ENCODE measurements around the gene NIPAL4.

NIPAL4 gene

GRCh38 chr5:157456301-157456700, 3.7 kb upstream of the NIPAL4 start:
- TF ChIP-seq EZH2phosphoT487 (IDR thresholded peaks at IDR 0.05; ENCODE audit: borderline replicate concordance, low read length) (no peak), CTCF (IDR thresholded peaks at IDR 0.05; ENCODE audit: low read depth, low read length, poor library complexity, severe bottlenecking) (no peak)
- Histone ChIP-seq H3K79me2 (ENCODE audit: control insufficient read depth, low read length) (no peaks in the 10 kb centered on the region), H3K27me3 (ENCODE audit: control insufficient read depth, low read length) (peaks cover 11% of the 10 kb centered on the region), H3K9me2 (replicated peaks; ENCODE audit: control insufficient read depth, low read length) (no peaks in the 10 kb centered on the region), H3K9me3 (ENCODE audit: control insufficient read depth, insufficient read depth, low read length) (no peaks in the 10 kb centered on the region), H3K4me1 (ENCODE audit: control insufficient read depth, low read length) (peaks cover 39% of the 10 kb centered on the region), H3K4me3 (ENCODE audit: low read length) (no peak overlapping the region), H4K20me1 (ENCODE audit: control insufficient read depth, insufficient read depth, low read depth, low read length) (no peaks in the 10 kb centered on the region), H3K4me2 (ENCODE audit: low read length) (no peak overlapping the region), H3K36me3 (ENCODE audit: control insufficient read depth, low read length) (no peaks in the 10 kb centered on the region), H3F3A (ENCODE audit: control insufficient read depth, insufficient read depth) (peaks cover 11% of the 10 kb centered on the region; the same call in 1 of the 2 replicates), H3K27ac (ENCODE audit: low read depth, low read length) (no peak overlapping the region)

- Histone ChIP-seq H3K4me3 (ENCODE audit: low read length) (no peak overlapping the region), H3K27ac (ENCODE audit: low read depth, low read length) (no peak overlapping the region; the same call in 1 of the 2 replicates)
Observed at GRCh38 chr5:157457391-157457790, 2.6 kb upstream of the NIPAL4 start.

GRCh38 chr5:157458835-157459234, 1.2 kb upstream of the NIPAL4 start:
- Histone ChIP-seq H4K20me1 (ENCODE audit: control insufficient read depth, insufficient read depth, low read depth, low read length) (no peaks in the 10 kb centered on the region), H3K79me2 (ENCODE audit: control insufficient read depth, low read length) (no peaks in the 10 kb centered on the region), H3K4me2 (ENCODE audit: low read length) (peak overlapping the region; percentile 52; the same call in 1 of the 2 replicates), H3K4me1 (ENCODE audit: control insufficient read depth, low read length) (peaks cover 39% of the 10 kb centered on the region), H3K9me2 (replicated peaks; ENCODE audit: control insufficient read depth, low read length) (no peaks in the 10 kb centered on the region), H3K4me3 (ENCODE audit: low read length) (no peak overlapping the region), H3K27ac (ENCODE audit: low read depth, low read length) (no peak overlapping the region), H3F3A (ENCODE audit: control insufficient read depth, insufficient read depth) (peaks cover 11% of the 10 kb centered on the region; the same call in 1 of the 2 replicates), H3K27me3 (ENCODE audit: control insufficient read depth, low read length) (peaks cover 11% of the 10 kb centered on the region), H3K36me3 (ENCODE audit: control insufficient read depth, low read length) (no peaks in the 10 kb centered on the region), H3K9me3 (ENCODE audit: control insufficient read depth, insufficient read depth, low read length) (no peaks in the 10 kb centered on the region)
- TF ChIP-seq CTCF (IDR thresholded peaks at IDR 0.05; ENCODE audit: low read depth, low read length, poor library complexity, severe bottlenecking) (no peak), EZH2phosphoT487 (IDR thresholded peaks at IDR 0.05; ENCODE audit: borderline replicate concordance, low read length) (no peak)

More at GRCh38 chr5:157457391-157457790, 2.6 kb upstream of the NIPAL4 start:
- Histone ChIP-seq H3K27me3 (ENCODE audit: control insufficient read depth, low read length) (peaks cover 11% of the 10 kb centered on the region), H3K4me2 (ENCODE audit: low read length) (peak overlapping the region; percentile 52; the same call in 1 of the 2 replicates), H3F3A (ENCODE audit: control insufficient read depth, insufficient read depth) (peaks cover 11% of the 10 kb centered on the region; the same call in 1 of the 2 replicates), H3K9me3 (ENCODE audit: control insufficient read depth, insufficient read depth, low read length) (no peaks in the 10 kb centered on the region), H3K36me3 (ENCODE audit: control insufficient read depth, low read length) (no peaks in the 10 kb centered on the region), H3K4me1 (ENCODE audit: control insufficient read depth, low read length) (peaks cover 39% of the 10 kb centered on the region), H4K20me1 (ENCODE audit: control insufficient read depth, insufficient read depth, low read depth, low read length) (no peaks in the 10 kb centered on the region), H3K9me2 (replicated peaks; ENCODE audit: control insufficient read depth, low read length) (no peaks in the 10 kb centered on the region), H3K79me2 (ENCODE audit: control insufficient read depth, low read length) (no peaks in the 10 kb centered on the region)
- TF ChIP-seq CTCF (IDR thresholded peaks at IDR 0.05; ENCODE audit: low read depth, low read length, poor library complexity, severe bottlenecking) = no peak
- TF ChIP-seq EZH2phosphoT487 (IDR thresholded peaks at IDR 0.05; ENCODE audit: borderline replicate concordance, low read length) = no peak

Data from DOHH2 (cell line).